ENCODE data around the gene PRCD.

The PRCD gene

GRCh38 chr17:76549539-76549938 is 9.7 kb downstream of the PRCD start:
- no peaks in the 10 kb centered on the region for H3K27me3 ChIP-seq (ENCODE audit: insufficient read depth, low read depth, severe bottlenecking)
- no peak overlapping the region for H3K4me3 ChIP-seq (ENCODE audit: low read depth, low read length)
- DNase-seq: no peak
- H3K27ac ChIP-seq: no peak overlapping the region
- no peaks in the 10 kb centered on the region for H3K9me3 ChIP-seq (ENCODE audit: severe bottlenecking)
- no peaks in the 10 kb centered on the region; the same call in 1 of the 2 replicates for H3K36me3 ChIP-seq
- no peak for TF ChIP-seq CTCF (IDR thresholded peaks at IDR 0.05; ENCODE audit: low read depth, low read length)

- no peak for TF ChIP-seq CTCF (IDR thresholded peaks at IDR 0.05; ENCODE audit: low read depth, low read length)
- no peaks in the 10 kb centered on the region for H3K27me3 ChIP-seq (ENCODE audit: insufficient read depth, low read depth, severe bottlenecking)
- peak overlapping the region; percentile 40 for H3K27ac ChIP-seq
- no peaks in the 10 kb centered on the region for H3K9me3 ChIP-seq (ENCODE audit: severe bottlenecking)
- no peak for DNase-seq
- H3K4me3 ChIP-seq (ENCODE audit: low read depth, low read length): no peak overlapping the region
- no peaks in the 10 kb centered on the region; the same call in 1 of the 2 replicates for H3K36me3 ChIP-seq
Measured at GRCh38 chr17:76550712-76551615, 11.1 kb downstream of the PRCD start.

- Histone ChIP-seq H3K4me3 (ENCODE audit: low read depth, low read length) (no peak overlapping the region), H3K27ac (peak overlapping the region; percentile 40), H3K27me3 (ENCODE audit: insufficient read depth, low read depth, severe bottlenecking) (no peaks in the 10 kb centered on the region), H3K36me3 (no peaks in the 10 kb centered on the region; the same call in 1 of the 2 replicates), H3K9me3 (ENCODE audit: severe bottlenecking) (no peaks in the 10 kb centered on the region)
- no peak for DNase-seq
- TF ChIP-seq CTCF (IDR thresholded peaks at IDR 0.05; ENCODE audit: low read depth, low read length): no peak
Measured at GRCh38 chr17:76551685-76552084, 11.8 kb downstream of the PRCD start.

- no peak for DNase-seq
- Histone ChIP-seq H3K27me3 (ENCODE audit: insufficient read depth, low read depth, severe bottlenecking) (no peaks in the 10 kb centered on the region), H3K9me3 (ENCODE audit: severe bottlenecking) (no peaks in the 10 kb centered on the region), H3K36me3 (peaks cover 8% of the 10 kb centered on the region), H3K27ac (no peak overlapping the region), H3K4me3 (ENCODE audit: low read depth, low read length) (no peak overlapping the region)
- TF ChIP-seq CTCF (IDR thresholded peaks at IDR 0.05; ENCODE audit: low read depth, low read length): no peak
Measured at GRCh38 chr17:76553178-76553908, 13.5 kb downstream of the PRCD start.

GRCh38 chr17:76554131-76554530 is 14.3 kb downstream of the PRCD start:
- Histone ChIP-seq H3K4me3 (ENCODE audit: low read depth, low read length) (no peak overlapping the region), H3K27ac (no peak overlapping the region), H3K36me3 (peaks cover 15% of the 10 kb centered on the region), H3K27me3 (ENCODE audit: insufficient read depth, low read depth, severe bottlenecking) (no peaks in the 10 kb centered on the region), H3K9me3 (ENCODE audit: severe bottlenecking) (no peaks in the 10 kb centered on the region)
- TF ChIP-seq CTCF (IDR thresholded peaks at IDR 0.05; ENCODE audit: low read depth, low read length): no peak
- DNase-seq: no peak
